T follicular helper cell (primary cell): Measurements from ENCODE around the gene MAP3K5.
"Not testable (repeated sequence)": the region's sequence is repeated elsewhere in the genome, so short reads cannot be mapped to it uniquely, and the experiment has no call there.

ENCODE experiments used
- DNase-seq: peaks from one replicate; pipeline ENCODE4 v3.0.0-alpha.2; 2020; ENCODE audit warnings: low read depth

Gene MAP3K5

DNA sequence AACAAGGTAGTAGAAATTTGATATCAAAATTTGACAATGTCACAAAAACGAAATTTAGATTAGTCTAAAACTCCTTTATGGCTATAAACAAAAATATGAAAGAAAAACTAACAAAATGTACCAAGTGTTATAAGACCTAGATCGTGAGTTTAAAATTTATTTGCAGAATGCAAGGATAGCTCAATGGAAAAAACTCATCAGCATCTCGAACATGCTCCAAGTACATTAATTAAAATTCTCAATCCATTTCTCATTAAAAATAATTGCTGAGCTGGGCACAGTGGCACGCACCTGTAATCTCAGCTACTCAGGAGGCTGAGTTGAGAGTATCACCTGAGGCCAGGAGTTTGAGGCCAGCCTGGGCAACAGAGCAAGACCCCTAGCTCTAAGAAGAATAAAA lies 70.8 kb downstream of the MAP3K5 start:
- DNase-seq: no peak

DNA sequence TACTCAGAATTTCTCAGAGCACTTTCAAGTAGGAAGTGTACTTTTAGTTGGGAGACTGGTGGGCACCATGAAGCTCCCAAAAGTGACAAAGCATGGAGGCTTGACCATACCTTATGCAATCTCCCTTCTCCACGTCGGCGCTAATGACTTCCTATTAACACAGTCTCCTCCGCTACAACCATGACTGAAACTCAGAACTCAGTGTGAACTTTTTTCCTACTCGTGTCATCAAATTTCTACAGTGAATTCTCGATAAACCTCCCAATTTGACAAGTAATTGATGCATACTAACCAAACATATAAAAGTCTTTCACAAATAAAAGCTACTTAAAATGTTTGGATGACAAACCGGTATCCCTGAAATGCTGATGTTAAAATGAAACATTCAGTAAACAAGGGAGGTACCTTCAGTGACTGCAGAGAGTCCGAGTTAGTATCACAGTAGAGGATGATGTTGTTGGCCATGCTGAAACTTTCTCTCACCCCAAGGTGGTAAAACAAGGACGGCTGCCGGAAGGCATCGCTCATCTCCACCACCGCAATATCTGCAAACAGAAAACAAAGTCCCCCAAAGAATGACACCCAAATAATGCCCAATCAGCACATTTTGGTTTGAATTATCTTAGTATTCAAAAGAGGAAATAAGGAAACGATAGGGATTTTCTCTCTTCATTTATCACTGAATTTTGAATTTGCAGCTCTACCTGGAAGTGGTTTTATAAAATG lies 72.1 kb downstream of the MAP3K5 start:
- DNase-seq: no peak

DNA sequence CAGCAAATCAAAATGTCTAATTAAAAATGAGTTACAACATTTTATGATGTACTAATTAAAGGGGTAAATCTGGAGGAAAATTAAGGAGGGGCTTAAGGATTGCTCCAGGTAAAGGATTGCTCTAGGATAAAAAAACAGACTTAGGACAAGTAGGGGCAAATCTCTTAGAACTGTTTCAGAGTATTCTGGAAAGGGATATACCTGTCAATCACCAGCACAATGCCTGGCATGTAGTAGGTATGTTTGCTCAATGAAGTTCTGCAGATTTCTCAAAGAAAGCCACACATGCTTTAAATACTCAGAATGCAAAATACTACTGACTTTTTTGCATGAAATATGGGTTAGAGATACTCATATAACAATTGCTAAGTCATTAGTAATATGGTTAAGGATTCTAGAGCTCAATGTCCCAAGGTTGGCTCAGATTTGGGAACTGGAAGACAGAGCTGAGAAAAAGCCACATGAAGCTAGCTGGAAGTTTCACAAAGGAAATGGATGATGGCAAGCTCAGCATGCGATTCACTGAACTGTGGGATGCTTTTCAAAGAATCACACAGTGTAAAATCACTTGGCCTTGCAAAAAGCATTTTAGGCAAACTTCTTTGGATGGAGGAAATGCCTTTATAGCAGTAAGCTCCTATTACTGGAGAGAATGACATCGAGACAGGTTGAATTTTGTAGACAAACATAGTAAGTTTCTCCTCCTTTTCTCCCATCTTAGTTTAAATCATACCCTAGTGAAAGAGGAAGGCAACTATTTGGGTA lies 72.8 kb downstream of the MAP3K5 start:
- DNase-seq: no peak

DNA sequence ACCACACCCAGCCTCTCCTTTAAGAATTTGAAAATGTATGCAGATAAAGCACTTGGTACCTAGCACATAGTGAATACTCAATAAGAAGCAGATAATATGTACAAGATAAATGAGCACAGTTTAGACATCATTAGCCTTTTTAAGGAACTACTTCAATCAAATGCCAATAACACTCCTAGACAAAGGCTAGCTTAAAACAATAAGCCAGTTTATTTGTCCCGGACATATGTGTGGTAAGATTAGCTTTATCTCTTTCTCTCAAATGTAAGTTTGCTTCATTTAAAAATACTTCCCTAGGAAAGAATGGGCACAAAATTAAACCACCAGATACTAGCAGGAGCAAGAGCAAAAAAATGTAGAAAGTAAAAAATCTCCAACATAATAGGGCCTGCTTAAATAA lies 73.8 kb downstream of the MAP3K5 start:
- DNase-seq: no peak

DNA sequence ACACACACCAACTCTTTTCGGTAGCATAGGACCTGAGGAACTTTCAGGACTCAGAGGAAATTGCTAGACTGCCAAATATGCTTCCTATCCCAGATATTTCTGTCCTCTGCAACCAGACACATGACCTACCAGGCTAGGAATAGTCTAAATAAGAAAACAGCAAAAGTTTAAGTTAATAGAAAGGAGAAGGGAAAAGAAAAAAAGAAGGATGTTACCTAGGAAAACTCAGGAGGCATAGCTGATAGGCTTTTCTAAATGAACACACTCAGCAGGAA lies 74.6 kb downstream of the MAP3K5 start:
- no peak for DNase-seq

GRCh38 chr6:136716917-136717715 lies 75.2 kb downstream of the MAP3K5 start:
- DNase-seq: no peak

DNA sequence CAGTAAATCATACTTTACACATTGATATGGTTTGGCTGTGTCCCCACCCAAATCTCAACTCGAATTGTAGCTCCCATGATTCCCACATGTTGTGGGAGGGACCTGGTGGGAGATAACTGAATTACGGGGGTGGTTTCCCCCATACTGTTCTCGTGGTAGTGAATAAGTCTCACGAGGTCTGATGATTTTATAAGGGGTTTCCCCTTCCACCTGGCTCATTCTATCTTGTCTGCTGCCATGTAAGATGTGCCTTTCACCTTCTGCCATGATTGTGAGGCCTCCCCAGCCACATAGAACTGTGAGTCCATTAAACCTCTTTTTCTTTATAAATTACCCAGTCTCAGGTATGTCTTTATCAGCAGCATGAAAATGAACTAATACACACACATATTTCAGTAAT lies 79.6 kb downstream of the MAP3K5 start:
- not testable (repeated sequence) for DNase-seq

GRCh38 chr6:136711644-136712043 lies 80.6 kb downstream of the MAP3K5 start:
- DNase-seq: no peak

DNA sequence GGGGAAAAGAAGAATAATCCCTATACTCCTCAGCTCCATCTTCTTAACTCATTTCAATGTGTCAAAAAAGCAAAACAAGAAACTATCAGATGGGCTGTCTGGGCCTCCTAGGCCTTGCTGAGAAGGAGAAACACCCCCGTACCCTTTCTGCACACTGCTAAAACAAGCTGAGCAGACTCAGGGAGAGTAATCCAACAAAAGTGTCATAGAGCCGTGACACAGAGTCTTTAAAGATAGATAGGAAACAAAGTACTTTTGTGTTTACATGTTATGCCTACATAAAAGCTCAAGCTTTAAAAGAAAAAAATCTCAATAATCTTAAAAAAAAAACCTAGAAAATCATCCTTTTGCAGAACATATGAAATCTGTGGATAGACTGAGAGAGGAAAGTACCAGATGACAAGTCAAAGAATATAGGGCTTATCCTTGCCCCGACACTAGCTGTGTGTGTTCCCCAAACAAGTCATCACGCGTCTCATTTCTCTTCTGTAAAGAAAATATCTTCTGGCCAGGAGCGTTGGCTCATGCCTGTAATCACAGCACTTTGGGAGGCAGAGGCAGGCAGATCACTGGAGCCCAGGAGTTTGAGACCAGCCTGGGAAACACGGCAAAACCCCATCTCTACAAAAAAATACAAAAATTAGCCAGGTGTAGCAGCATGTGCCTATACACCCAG lies 81.3 kb downstream of the MAP3K5 start:
- DNase-seq: no peak

GRCh38 chr6:136709429-136709828 lies 82.8 kb downstream of the MAP3K5 start:
- no peak for DNase-seq

GRCh38 chr6:136706430-136706829 lies 85.8 kb downstream of the MAP3K5 start:
- no peak for DNase-seq

- no peak for DNase-seq
These were observed 88.9 kb downstream of the MAP3K5 start for GRCh38 chr6:136703331-136703865.

- no peak for DNase-seq
These were observed 91.2 kb downstream of the MAP3K5 start for GRCh38 chr6:136701045-136701444.

DNA sequence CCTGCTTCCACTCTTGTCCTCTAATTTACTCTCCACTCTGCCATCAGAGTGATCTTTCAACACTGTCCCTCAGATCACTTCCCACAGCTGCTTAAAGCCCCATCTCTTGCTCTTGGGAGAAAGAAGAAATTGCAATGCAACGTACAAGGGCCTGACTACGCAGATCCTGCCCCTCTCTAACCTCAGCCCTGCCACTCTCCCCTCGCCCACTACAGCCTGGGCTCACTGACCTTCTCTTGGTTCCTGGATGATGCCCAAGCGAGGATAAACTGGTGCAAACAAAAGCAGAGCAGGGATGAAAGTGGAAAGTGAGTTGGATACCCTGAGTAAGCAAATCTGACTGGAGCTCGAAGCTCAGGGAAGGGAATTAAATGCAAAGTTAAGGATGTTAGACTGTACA lies 92.9 kb downstream of the MAP3K5 start:
- no peak for DNase-seq

DNA sequence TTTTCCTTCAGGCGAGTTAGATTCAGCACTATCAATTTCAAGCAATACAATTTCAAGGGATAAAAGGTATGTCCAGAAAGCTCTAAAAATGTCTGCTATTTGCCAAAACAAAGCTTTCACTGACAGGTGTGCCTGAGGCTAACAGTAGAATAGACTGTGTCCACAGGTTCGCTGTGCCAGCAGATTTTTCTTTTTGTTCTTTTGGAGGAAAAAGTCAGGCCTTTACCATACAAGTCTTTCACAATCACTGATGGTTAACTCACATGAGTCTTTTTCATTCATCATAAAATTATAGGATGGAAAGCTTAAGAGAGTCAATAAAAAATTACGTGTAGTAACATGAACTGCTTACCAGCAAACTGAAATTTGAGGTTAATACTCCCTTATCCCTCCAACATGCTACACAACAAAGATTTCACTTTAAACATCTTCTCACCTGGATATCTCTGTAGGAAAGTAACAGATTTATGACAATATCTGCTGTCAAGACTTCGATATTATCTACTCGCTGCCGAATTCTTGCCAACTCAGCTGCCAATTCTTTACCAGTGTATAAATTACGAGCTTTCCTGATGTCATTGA lies 95.4 kb downstream of the MAP3K5 start:
- DNase-seq: no peak

- DNase-seq: no peak
These were observed 96.0 kb downstream of the MAP3K5 start for GRCh38 chr6:136696238-136696637.

- DNase-seq: no peak
These were observed 96.9 kb downstream of the MAP3K5 start for GRCh38 chr6:136695412-136695811.

DNA sequence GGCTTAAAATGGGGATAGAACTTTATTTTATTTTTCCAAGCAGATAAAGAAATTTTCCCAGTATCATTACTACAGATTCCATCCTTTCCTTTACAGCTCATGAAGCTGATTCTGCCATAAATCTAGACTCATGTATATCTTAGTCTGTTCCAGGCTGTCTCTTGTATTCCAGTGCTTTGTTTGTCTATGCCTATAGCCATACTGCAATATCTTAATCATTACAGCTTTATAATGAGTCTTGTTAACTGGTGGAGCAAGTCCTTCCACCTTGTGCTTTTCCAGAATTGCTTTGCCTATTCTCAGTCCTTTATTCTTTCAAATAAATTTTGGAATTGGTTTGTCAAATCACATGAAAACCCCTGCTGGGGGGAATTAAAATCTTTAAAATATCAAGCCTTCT lies 99.2 kb downstream of the MAP3K5 start:
- no peak for DNase-seq

DNA sequence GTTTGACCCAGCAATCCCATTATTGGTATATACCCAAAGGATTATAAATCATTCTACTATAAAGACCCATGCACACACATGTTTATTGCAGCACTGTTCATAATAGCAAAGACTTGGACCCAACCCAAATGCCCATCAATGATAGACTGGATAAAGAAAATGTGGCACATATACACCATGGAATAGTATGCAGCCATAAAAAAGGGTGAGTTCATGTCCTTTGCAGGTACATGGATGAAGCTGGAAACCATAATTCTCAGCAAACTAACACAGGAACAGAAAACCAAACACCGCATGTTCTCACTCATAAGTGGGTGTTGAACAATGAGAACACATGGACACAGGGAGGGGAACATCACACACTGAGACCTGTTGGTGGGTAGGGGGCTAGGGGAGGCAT lies 104.4 kb downstream of the MAP3K5 start:
- DNase-seq: not testable (repeated sequence)

DNA sequence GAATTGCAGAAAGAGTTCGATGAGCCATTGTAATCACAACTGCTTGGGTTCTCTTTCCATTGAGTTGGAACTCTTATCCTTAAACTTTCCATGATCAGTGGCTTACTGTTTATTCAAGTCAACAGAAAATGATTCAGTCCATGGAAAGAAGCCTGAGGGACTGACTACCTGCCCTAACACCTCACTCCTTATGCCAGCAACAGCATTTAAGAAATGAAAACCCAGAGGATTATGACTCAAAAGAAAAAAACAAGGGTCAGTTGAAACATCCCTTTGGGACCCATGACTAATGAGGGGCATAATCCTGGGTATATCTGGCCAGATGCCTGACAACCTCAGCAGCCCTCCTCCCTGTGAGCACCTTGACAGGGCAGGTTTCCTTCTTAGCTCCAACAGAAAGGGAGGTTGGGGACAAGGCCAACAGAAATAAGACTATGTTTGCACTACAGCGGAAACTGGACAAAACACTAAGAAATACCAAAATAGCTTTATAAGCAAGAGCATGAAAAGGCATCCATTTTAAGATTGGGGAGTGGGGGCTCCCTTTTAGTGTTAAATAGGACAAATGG lies 106.7 kb downstream of the MAP3K5 start:
- DNase-seq: no peak

DNA sequence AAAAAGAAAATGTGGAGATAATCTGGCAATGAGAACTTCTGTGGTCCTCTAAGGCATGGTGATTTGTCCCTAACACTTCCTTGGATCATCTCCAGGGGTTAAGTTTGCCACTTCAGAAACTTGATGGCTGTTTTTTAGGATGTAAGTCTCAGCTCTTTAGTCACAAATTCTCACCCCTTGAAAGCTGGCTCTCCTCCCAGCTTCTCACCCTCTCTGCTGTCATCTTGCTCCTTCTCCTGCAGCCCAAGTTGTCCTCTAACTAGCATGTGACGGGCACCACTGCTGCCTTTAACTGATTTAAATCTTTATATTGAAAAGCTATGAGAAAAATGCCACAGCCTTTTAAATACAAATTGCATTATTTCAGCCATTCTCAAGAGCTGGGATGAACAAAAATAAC lies 107.8 kb downstream of the MAP3K5 start:
- DNase-seq: no peak
